ENCODE measurements around the gene WDFY2.
"Not testable (repeated sequence)": the region's sequence is repeated elsewhere in the genome, so short reads cannot be mapped to it uniquely, and the experiment has no call there.

WDFY2 gene

GRCh38 chr13:51673165-51673564, 88.9 kb downstream of the WDFY2 start:
- no peak for DNase-seq

DNA sequence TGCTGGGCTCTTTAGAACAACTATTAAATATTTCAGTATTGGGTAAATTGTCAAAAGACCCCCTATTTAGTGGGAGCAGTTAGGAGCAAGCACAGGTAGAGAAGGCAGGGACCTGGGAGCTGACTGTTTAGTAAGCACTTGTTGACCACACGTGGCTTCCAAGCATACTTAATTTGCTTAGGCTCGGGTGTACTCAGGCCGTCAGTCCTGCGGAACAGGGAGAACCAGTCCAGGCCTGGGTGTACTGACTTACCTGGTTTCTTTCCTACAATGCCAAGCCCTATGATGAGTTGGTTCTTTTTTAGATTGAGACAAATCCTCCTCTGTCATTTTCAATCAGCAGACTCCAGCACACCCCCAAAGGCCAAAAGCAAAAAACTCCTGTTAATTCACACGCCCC, 90.0 kb downstream of the WDFY2 start:
- DNase-seq = peak; percentile 95 to 97

- DNase-seq = no peak
Observed at GRCh38 chr13:51675385-51675784, 91.1 kb downstream of the WDFY2 start.

GRCh38 chr13:51675877-51676276, 91.6 kb downstream of the WDFY2 start:
- no peak for DNase-seq

GRCh38 chr13:51676739-51677138, 92.5 kb downstream of the WDFY2 start:
- no peak for DNase-seq

DNA sequence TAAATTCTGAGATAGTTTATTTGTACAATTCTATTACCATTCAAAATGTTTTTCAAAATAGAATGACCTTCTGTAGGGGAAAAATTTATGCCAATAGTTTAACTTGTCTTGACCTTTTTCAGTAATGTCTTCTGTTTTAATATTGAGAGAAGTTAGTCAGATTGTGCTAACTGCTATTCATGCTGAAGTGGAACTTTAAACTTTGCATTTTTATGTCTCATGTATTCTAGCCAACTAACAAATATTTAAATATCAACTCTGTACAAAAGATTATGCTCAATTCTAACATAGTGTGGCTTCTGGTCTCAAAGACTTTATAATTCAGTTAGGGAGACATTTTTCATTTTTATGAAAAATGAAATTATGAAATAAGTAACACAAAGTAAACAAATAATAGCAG, 94.2 kb downstream of the WDFY2 start:
- no peak for DNase-seq

GRCh38 chr13:51679616-51680015, 95.4 kb downstream of the WDFY2 start:
- DNase-seq = no peak

DNA sequence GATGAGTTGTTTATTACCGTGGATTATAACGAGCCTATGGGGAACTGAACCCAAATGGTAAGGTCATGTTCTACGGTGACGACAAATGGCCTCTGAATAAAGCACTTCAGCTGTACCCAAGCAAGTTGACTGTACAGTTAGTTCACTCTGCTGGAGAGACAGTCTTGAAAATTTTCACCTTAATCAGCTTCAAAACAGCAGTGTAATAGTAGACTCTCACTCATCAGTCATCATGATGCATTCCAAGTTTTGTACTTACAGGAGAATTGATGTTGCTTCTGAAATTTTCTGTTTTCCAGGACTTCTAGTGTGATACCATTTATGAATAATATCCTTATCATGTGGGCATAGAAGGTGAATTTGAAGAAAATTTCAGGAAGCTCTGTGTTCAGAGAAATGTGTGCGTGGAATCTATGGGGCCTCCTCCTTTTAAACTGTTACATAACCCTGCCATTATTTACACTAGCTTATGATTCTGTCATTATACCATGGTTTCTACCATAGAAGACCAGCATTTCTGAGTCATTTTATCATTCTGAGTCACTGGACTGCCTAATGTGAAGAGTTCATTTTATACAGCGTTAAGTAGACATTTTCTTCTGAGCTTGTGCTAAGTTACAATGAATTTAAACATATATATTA, 96.9 kb downstream of the WDFY2 start:
- DNase-seq = no peak

DNA sequence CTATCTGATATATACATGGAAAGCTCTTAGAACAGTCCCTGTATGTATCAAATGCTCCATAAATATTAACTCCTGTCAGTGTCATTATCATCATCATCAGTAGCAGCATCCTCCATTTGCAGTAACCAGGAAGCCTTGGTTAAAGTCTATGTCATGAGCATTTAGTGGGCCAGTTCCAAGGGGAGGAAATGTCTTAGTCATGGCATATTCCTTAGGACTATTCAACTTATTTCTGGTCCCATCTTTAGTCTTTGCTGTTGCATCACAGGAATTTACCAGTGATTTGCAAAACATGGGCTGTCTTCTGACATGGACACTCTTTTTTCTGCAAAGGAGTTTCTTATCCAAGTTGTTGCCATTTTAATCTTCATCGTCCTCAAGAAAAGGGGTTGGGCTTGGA, 98.4 kb downstream of the WDFY2 start:
- DNase-seq = no peak

DNA sequence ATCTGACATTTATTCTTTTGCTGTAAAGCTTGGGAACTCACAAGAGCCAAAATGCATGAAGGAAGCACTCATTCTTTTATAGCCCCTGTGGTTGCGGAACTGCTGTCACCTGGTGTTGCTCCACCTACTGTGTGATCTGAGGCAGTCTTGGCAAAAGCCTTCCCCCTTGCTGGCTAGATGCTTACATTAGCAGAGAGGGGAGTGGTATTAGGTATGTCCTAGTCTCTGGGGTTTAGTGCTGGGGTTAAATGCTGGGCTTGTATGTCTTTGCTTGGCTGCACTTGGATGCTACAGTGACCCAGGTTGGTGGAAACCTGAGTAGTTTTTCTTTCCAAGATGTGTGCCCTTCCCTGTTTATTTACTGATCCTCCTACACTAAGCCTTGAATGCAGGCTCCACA, 99.3 kb downstream of the WDFY2 start:
- DNase-seq = no peak

DNA sequence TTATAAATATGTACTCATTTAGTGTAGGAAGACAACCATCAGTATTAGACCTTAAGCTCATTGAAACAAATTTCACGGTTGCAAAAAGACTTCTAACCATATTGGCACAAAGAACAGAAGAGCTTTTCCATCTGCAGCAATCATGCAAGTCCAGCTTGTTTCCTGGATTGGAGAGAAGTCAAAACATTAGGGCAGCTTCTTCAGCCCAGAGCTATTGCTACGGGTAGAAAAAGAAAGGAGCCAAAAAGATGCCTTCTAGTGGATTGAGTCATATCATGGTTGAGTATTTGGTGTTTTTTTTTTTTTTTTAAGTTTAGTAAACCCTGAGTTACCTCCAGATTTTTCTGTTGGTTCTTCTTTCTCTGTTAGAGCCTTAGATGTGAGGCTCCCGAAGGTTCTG, 99.8 kb downstream of the WDFY2 start:
- no peak for DNase-seq

DNA sequence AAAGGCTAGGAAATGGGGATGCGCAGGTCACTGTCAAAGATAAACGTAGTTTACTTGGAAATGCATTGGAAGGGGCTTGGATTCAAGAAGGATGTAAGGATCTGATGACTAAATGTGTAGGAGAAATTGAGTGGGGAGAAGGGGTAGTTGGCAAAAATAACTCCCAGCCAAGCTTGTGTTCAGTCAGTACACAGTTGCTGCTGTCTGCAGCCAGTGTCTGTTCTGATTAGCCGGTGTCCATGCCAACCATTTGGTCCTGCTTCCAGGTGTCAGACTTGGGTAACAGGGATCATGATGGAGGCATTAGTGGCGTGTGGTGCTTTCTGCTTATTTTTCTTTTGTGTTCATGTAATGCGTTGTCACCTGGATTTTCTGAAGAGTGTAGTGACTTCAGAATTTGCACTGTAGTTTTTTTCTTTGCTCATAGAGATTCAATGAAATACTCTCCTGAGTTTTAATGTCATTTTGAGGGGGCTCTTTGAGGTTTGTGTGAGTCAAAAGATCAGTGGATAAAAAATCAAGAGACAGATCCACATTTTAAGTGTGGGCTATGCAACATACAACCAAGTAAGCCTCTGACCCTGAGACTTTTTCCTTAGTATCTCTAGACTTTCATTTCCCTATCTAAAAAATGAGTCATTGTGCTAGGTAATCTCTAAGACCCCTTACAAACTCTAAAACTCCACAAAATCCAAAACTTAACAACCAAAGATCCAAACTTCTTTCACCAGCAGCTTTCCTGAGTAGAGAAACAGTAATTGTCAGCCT, 103.9 kb downstream of the WDFY2 start:
- peak; percentile 40 to 72 for DNase-seq

- DNase-seq = peak; percentile 31 to 73
Observed at GRCh38 chr13:51688937-51689662, 104.8 kb downstream of the WDFY2 start.

- peak; percentile 97 to 98 for DNase-seq
Observed at GRCh38 chr13:51689663-51689996, 105.4 kb downstream of the WDFY2 start.

DNA sequence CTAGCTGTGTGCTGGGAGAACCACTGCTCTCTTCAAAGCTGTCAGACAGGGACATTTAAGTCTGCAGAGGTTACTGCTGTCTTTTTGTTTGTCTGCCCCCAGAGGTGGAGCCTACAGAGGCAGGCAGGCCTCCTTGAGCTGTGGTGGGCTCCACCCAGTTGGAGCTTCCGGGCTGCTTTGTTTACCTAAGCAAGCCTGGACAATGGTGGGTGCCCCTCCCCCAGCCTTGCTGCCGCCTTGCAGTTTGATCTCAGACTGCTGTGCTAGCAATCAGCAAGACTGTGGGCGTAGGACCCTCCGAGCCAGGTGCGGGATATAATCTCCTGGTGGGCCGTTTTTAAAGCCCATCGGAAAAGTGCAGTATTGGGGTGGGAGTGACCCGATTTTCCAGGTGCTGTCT, 111.4 kb downstream of the WDFY2 start:
- DNase-seq = not testable (repeated sequence)

DNA sequence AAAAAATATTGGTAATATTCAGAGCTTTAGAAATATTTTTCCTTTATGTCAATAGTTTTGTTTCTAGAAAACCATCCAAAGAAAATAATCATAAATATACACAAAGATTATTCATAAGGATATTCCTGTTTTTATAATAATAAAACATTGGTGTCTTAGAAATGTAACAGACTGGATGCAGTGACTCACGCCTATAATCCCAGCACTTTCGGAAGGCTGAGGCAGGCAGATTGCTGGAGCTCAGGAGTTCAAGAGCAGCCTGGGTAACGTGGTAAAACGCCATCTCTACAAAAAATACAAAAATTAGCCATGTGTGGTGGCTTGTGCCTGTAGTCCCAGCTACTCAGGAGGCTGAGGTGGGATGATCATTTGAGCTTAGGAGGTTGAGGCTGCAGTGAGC, 112.9 kb downstream of the WDFY2 start:
- no peak for DNase-seq

DNA sequence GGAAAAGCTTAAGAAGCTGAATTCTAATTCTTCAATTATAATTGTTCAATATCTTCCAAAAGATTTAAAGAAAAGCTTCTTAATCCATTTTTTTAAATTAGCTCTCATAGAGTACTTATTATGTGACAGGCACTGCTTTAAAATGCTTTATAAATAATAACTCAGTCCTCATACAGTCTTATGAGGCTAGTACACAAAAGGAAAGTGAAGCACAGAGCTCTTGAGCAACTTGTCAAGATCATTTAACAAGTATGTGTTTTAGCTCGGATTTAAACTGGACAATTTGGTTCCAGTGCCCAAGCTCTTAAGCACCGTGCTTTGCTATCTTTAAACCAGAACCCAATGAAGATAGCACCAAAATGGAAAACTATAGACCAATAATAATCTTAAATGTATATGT, 113.6 kb downstream of the WDFY2 start:
- DNase-seq = no peak

- no peak for DNase-seq
Observed at GRCh38 chr13:51698352-51698751, 114.1 kb downstream of the WDFY2 start.

DNA sequence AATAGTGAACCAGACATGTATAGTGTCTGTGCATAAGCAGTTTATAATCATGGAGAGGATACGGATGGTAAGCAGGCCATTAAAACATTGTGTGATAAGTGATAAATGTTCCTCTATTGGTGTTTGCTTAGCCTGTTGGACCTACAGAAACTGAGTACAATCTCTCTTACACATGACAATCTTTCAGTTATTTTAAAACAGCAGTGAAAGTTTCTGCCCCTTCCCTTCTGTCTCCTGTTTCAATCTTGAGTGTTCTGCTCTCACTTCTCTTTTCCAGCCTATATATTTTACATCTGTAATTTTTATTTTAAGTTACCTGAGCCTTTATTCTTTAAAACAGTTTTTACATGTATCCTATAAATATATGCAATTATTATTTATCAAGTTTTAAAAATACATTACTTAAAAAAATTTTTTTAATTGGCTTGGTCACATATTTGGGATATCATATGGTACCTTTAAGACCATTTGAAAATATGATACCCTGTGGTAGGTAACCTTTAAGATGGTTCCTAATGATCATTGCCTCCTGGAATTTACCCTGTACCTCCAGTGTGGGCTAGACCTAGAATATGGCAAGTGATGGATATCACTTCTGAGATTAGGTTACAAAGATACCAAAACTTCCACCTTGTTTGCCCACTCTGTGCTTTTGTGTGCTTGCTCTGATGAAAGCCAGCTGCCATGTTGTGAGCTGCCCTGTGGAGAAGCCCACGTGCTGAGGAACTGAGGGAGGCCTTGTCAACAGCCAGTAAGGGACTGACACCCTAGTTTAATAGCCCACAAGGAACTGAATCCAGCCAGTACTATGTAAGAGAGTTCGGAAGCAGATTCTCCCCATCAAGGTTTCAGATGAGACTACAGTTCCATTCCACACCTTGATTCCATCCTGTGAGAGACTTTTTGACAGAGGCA, 120.4 kb downstream of the WDFY2 start:
- no peak for DNase-seq

DNA sequence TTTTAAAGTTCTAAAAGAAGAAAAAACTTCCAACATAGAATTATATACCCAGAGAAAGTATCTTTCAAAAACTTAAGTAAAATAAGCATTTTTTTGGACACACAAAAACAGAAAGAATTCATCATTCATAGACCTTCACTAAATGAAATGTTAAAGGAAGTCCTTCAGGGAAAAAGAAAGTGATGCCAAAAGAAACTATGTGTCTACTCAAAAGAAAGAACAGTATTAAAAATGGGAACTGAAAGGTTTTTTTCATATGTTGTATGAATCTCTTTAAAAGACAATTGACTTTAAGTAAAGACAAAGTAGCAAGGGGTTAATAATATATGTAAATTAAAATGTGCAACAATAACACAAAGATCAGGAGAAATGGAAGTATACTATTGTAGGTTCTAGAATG, 123.2 kb downstream of the WDFY2 start:
- DNase-seq = no peak

DNA sequence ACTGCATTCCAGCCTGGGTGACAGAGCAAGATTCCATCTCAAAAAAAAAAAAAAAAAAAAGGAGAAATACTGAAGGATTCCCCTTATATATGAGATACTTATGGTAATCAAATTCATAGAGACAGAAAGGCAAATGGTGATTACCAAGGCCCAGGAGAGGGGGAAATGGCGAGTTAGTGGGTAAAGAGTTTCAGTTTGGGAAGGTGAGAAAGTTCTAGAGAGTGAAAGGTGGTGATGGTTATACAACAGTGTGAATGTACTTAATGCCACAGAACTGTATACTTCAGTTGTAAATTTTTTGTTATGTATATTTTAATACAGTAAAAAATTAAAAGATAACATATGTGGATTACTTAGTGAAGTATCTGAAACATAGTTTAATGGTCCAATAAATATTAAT, 129.5 kb downstream of the WDFY2 start:
- no peak for DNase-seq

GRCh38 chr13:51714663-51715168, 130.5 kb downstream of the WDFY2 start:
- no peak for DNase-seq

- DNase-seq = no peak
Observed at GRCh38 chr13:51715613-51716012, 131.4 kb downstream of the WDFY2 start.
